ENCODE results near the gene ADNP. TPM values are rescaled to one million over a fixed set of nuclear protein-coding genes. Genes with fewer than 3 reads are reported as not detected.
A peak's percentile ranks its signal among the peaks of the same experiment; 100 is the strongest.

The ADNP gene
- total RNA-seq, 2 experiments from 2014 or later, result 41.9 to 47.1 TPM

GRCh38 chr20:50887576-50887975 lies 43.7 kb downstream of the ADNP start:
- Histone ChIP-seq H3K4me1 (ENCODE audit: insufficient read depth, low read length) (no peaks in the 10 kb centered on the region), H3K4me3 (ENCODE audit: low read length) (no peak overlapping the region), H3K27ac (ENCODE audit: low read depth in 1 of 2, low read length in 2 of 2) (no peak overlapping the region), H3K36me3 (ENCODE audit: insufficient read depth, low read length) (peaks cover 28% of the 10 kb centered on the region), H3K9me3 (ENCODE audit: control insufficient read depth in 1 of 2, insufficient read depth in 1 of 2, low read length in 2 of 2) (no peaks in the 10 kb centered on the region), H3K27me3 (ENCODE audit: control insufficient read depth in 1 of 2, insufficient read depth in 2 of 2, low read length in 2 of 2) (no peaks in the 10 kb centered on the region)
- POLR2A ChIA-PET, result no interaction called here
- Mint-ChIP-seq H3K4me1 (ENCODE audit: low read depth) (peaks cover 3% of the 10 kb centered on the region), H3K36me3 (ENCODE audit: low read depth) (peaks cover 54% of the 10 kb centered on the region), H3K9me3 (no peaks in the 10 kb centered on the region), H3K27me3 (no peaks in the 10 kb centered on the region), H3K4me3 (no peak overlapping the region), H3K27ac (peak overlapping the region; percentile 30)
- no peak for TF ChIP-seq CTCF (IDR thresholded peaks at IDR 0.05)
- CTCF ChIA-PET, result interaction anchor here (1.4 kb wide), 1 partner anchor 42 kb away, joined by 3 read pairs; no protein-coding TSS in a partner anchor
- DNase-seq (no peak), ATAC-seq (ENCODE audit: poor library complexity) (no peak)
- intact Hi-C loops (cut with DNase I, micrococcal nuclease), result no loop called here

GRCh38 chr20:50886184-50886790 lies 45.0 kb downstream of the ADNP start:
- ATAC-seq (ENCODE audit: poor library complexity) (no peak), DNase-seq (no peak)
- Mint-ChIP-seq H3K27me3 (no peaks in the 10 kb centered on the region), H3K9me3 (no peaks in the 10 kb centered on the region), H3K36me3 (ENCODE audit: low read depth) (peaks cover 43% of the 10 kb centered on the region), H3K4me3 (no peak overlapping the region), H3K27ac (peak overlapping the region; percentile 33), H3K4me1 (ENCODE audit: low read depth) (peaks cover 3% of the 10 kb centered on the region)
- CTCF ChIA-PET, result interaction anchor here (1.2 kb wide), 1 partner anchor 10 kb away, joined by 3 read pairs; no protein-coding TSS in a partner anchor
- no peaks in the 10 kb centered on the region for H3K9me3 ChIP-seq (ENCODE audit: control insufficient read depth in 1 of 2, insufficient read depth in 1 of 2, low read length in 2 of 2)
- no peak for TF ChIP-seq CTCF (IDR thresholded peaks at IDR 0.05)
- POLR2A ChIA-PET, result no interaction called here
- intact Hi-C loops (cut with DNase I, micrococcal nuclease), result no loop called here
- H3K27me3 ChIP-seq (ENCODE audit: control insufficient read depth in 1 of 2, insufficient read depth in 2 of 2, low read length in 2 of 2), result no peaks in the 10 kb centered on the region
- H3K4me1 ChIP-seq (ENCODE audit: insufficient read depth, low read length), result no peaks in the 10 kb centered on the region
- peaks cover 16% of the 10 kb centered on the region for H3K36me3 ChIP-seq (ENCODE audit: insufficient read depth, low read length)
- no peak overlapping the region for H3K27ac ChIP-seq (ENCODE audit: low read depth in 1 of 2, low read length in 2 of 2)
- no peak overlapping the region for H3K4me3 ChIP-seq (ENCODE audit: low read length)

GRCh38 chr20:50885781-50886180 lies 45.5 kb downstream of the ADNP start:
- no peak for DNase-seq
- CTCF ChIA-PET, result interaction anchor here (1.2 kb wide), 1 partner anchor 11 kb away, joined by 3 read pairs; no protein-coding TSS in a partner anchor
- Histone ChIP-seq H3K4me3 (ENCODE audit: low read length) (no peak overlapping the region), H3K27me3 (ENCODE audit: control insufficient read depth in 1 of 2, insufficient read depth in 2 of 2, low read length in 2 of 2) (no peaks in the 10 kb centered on the region), H3K4me1 (ENCODE audit: insufficient read depth, low read length) (no peaks in the 10 kb centered on the region), H3K9me3 (ENCODE audit: control insufficient read depth in 1 of 2, insufficient read depth in 1 of 2, low read length in 2 of 2) (no peaks in the 10 kb centered on the region), H3K27ac (ENCODE audit: low read depth in 1 of 2, low read length in 2 of 2) (no peak overlapping the region), H3K36me3 (ENCODE audit: insufficient read depth, low read length) (peaks cover 11% of the 10 kb centered on the region)
- ATAC-seq (ENCODE audit: poor library complexity), result no peak
- TF ChIP-seq CTCF (IDR thresholded peaks at IDR 0.05), result no peak
- Mint-ChIP-seq H3K27ac (no peak overlapping the region), H3K27me3 (no peaks in the 10 kb centered on the region), H3K4me1 (ENCODE audit: low read depth) (peaks cover 3% of the 10 kb centered on the region), H3K9me3 (no peaks in the 10 kb centered on the region), H3K36me3 (ENCODE audit: low read depth) (peaks cover 40% of the 10 kb centered on the region), H3K4me3 (no peak overlapping the region)
- intact Hi-C loops (cut with DNase I, micrococcal nuclease), result no loop called here
- POLR2A ChIA-PET, result no interaction called here
